ENCODE results near the gene CFAP221.

CFAP221 gene

DNA sequence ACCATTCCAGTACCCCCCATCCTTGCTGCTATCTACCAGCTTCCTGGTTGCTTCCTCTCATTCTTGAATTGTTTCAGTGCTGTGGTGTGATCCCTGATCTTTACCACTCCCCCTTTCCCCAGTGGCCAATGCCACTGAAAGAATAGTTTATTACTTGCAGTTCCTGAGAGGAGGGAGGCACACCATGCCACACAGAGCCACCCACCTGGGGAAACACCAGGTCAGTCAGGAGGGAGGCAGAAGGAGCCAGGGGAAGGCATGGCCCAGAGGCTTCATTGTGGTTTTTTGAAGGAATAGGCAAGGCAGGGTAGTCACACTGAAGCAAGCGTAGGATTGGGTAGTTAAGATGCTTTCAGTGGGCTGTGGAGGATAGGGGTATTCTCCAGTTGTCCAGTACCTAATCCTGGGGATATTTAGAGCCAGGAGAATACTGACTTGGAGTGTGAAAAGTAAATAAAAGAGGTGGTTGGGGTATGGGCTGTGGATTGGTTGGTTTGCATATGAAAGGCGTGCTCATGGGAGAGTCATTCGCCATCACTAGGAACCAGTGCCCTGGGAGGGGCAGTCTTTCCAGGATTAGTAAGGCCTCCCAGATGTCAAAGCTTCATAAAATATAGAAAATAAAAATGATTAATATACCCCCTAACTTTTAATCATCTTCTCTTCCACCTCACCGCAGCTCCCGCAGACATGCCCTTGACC, 128.1 kb downstream of the CFAP221 start:
- H3K27ac ChIP-seq, result no peak overlapping the region
- TF ChIP-seq, protein P1, sequence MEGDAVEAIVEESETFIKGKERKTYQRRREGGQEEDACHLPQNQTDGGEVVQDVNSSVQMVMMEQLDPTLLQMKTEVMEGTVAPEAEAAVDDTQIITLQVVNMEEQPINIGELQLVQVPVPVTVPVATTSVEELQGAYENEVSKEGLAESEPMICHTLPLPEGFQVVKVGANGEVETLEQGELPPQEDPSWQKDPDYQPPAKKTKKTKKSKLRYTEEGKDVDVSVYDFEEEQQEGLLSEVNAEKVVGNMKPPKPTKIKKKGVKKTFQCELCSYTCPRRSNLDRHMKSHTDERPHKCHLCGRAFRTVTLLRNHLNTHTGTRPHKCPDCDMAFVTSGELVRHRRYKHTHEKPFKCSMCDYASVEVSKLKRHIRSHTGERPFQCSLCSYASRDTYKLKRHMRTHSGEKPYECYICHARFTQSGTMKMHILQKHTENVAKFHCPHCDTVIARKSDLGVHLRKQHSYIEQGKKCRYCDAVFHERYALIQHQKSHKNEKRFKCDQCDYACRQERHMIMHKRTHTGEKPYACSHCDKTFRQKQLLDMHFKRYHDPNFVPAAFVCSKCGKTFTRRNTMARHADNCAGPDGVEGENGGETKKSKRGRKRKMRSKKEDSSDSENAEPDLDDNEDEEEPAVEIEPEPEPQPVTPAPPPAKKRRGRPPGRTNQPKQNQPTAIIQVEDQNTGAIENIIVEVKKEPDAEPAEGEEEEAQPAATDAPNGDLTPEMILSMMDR (conservative IDR thresholded peaks at IDR 0.05), result no peak

GRCh38 chr2:119673796-119674195, 129.5 kb downstream of the CFAP221 start:
- no peak overlapping the region for H3K27ac ChIP-seq
- TF ChIP-seq ZFX (IDR thresholded peaks at IDR 0.05), result no peak
- TF ChIP-seq, protein P1 (conservative IDR thresholded peaks at IDR 0.05), result no peak

- H3K27ac ChIP-seq, result no peak overlapping the region
- TF ChIP-seq, protein P1 (conservative IDR thresholded peaks at IDR 0.05), result no peak
- TF ChIP-seq ZFX (IDR thresholded peaks at IDR 0.05), result no peak
Observed at GRCh38 chr2:119674711-119675500, 130.7 kb downstream of the CFAP221 start.

- no peak overlapping the region for H3K27ac ChIP-seq
- no peak for TF ChIP-seq ZFX (IDR thresholded peaks at IDR 0.05)
- TF ChIP-seq, protein P1 (conservative IDR thresholded peaks at IDR 0.05), result no peak
Observed at GRCh38 chr2:119678021-119678656, 133.9 kb downstream of the CFAP221 start.

DNA sequence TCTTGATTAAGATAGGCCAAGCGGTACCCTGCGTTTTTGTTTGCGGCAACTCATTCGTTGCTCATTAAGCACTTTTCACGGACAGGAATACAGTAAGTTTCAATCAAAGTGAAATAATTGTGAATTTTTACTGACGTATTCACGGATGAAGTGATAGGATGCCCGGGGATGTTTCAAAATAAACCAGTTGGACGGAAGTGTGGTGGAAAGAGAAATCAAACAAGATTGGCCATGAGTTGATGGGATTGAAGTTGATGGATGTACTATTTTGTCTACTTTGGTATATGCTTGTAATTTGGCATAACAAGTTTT, 135.2 kb downstream of the CFAP221 start:
- TF ChIP-seq, protein P1 (conservative IDR thresholded peaks at IDR 0.05), result no peak
- 0 out of 2 replicates have a peak, but pooled peaks have one; percentile 38 for TF ChIP-seq ZFX (IDR thresholded peaks at IDR 0.05)
- peak overlapping the region; percentile 89 for H3K27ac ChIP-seq

DNA sequence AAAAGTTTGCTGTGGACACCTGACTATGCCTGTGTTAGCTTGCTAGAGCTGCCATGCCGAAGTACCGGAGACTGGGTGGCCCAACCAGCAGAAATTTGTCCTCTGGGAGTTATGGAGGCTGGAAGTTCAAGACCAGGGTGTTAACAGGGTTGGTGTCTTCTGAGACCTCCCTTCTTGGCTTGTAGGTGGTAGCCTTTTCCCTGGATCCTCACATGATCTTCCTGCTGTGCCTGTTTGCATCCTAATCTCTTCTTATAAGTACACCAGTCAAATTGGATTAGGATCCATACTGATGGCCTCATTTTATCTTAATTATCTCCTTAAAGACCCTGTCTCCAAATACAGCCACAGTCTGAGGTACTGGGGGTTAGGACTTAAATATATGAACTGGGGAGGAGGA, 135.6 kb downstream of the CFAP221 start:
- TF ChIP-seq, protein P1 (conservative IDR thresholded peaks at IDR 0.05), result no peak
- no peak for TF ChIP-seq ZFX (IDR thresholded peaks at IDR 0.05)
- H3K27ac ChIP-seq, result peak overlapping the region; percentile 89

Measured in C4-2B (cell line).